NCI-H748 (cell line): ENCODE results near the gene CDC40.
"Not testable (repeated sequence)": the region's sequence is repeated elsewhere in the genome, so short reads cannot be mapped to it uniquely, and the experiment has no call there.

Source experiments
- DNase-seq: peaks from one replicate; lab custom pipeline; 2025; ENCODE audit not compliant: unreplicated experiment; lab: John Stamatoyannopoulos, UW

The CDC40 gene

GRCh38 chr6:110198561-110198960 is 18.3 kb downstream of the CDC40 start:
- no peak for DNase-seq

GRCh38 chr6:110201151-110201884 is 21.1 kb downstream of the CDC40 start:
- DNase-seq = no peak

- no peak for DNase-seq
These were observed 27.4 kb downstream of the CDC40 start for GRCh38 chr6:110207652-110208051.

GRCh38 chr6:110211753-110212152 is 31.5 kb downstream of the CDC40 start:
- DNase-seq = no peak

GRCh38 chr6:110214338-110214737 is 34.1 kb downstream of the CDC40 start:
- no peak for DNase-seq

- no peak for DNase-seq
These were observed 35.9 kb downstream of the CDC40 start for GRCh38 chr6:110216140-110216539.

GRCh38 chr6:110217266-110217665 is 37.0 kb downstream of the CDC40 start:
- DNase-seq = no peak

- no peak for DNase-seq
These were observed 41.5 kb downstream of the CDC40 start for GRCh38 chr6:110221738-110222137.

GRCh38 chr6:110226261-110226660 is 46.0 kb downstream of the CDC40 start:
- no peak for DNase-seq

GRCh38 chr6:110232450-110232849 is 52.2 kb downstream of the CDC40 start:
- DNase-seq = no peak

- no peak for DNase-seq
These were observed 53.6 kb downstream of the CDC40 start for GRCh38 chr6:110233770-110234374.

GRCh38 chr6:110236007-110236406 is 55.8 kb downstream of the CDC40 start:
- not testable (repeated sequence) for DNase-seq

- no peak for DNase-seq
These were observed 59.5 kb downstream of the CDC40 start for GRCh38 chr6:110239526-110240274.

GRCh38 chr6:110244621-110245020 is 64.4 kb downstream of the CDC40 start:
- not testable (repeated sequence) for DNase-seq

- DNase-seq = no peak
These were observed 66.2 kb downstream of the CDC40 start for GRCh38 chr6:110246378-110246777.

- no peak for DNase-seq
These were observed 66.8 kb downstream of the CDC40 start for GRCh38 chr6:110246900-110247546.

GRCh38 chr6:110250058-110250457 is 69.8 kb downstream of the CDC40 start:
- DNase-seq = no peak

- DNase-seq = no peak
These were observed 70.6 kb downstream of the CDC40 start for GRCh38 chr6:110250838-110251237.

- no peak for DNase-seq
These were observed 75.1 kb downstream of the CDC40 start for GRCh38 chr6:110255211-110255750.

GRCh38 chr6:110256366-110256765 is 76.1 kb downstream of the CDC40 start:
- no peak for DNase-seq

GRCh38 chr6:110265273-110265672 is 85.0 kb downstream of the CDC40 start:
- DNase-seq = no peak
